NCI-H2196 treated with DMSO at 0.1 percent for 48 hours (cell line): ENCODE results near the gene DIP2A.
"Not testable (repeated sequence)": the region's sequence is repeated elsewhere in the genome, so short reads cannot be mapped to it uniquely, and the experiment has no call there.

Experiments used
- DNase-seq: peaks from one replicate; lab custom pipeline; 2025; ENCODE audit not compliant: unreplicated experiment; lab: John Stamatoyannopoulos, UW

Gene DIP2A

DNA sequence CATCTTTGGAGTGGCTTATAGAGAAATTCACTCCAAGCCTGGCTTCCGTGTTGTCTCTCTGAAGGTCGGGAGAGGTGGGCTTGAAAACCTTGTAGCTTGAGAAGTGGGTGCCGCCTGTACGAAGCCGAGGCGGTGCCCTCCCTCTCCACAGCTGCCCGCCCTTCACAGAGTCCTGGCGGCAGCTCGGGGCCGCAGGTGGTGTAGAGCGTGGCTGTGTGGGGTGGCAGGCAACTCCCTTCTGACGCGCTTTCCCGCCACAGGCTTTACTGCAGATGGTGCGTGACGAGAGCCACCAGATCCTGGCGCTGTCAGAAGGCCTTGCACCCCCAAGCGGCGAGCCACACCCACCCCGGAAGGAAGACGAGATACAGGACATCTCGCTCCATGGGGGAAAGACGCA lies 33.1 kb upstream of the DIP2A start:
- no peak for DNase-seq

- no peak for DNase-seq
Observed at GRCh38 chr21:46426313-46427046, 32.2 kb upstream of the DIP2A start.

DNA sequence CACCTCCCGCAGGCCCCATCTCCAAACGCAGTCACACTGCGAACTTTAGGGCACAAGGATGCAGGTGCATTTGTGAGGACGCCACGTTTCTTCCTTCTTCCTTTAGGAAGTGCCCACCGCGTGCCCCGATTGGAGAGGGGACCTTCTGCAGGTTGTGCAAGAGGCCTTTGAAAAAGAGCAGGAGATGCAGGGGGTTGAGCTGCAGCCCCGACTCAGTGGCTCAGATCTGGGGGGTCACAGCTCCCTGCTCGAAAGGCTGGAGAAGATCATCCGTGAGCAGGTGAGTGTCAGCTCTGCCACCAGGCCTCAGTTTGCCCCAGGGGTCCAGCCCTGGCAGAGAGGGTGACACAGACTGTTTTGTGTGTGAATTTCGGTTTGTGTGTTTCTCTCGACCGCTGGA lies 31.2 kb upstream of the DIP2A start:
- DNase-seq = no peak

DNA sequence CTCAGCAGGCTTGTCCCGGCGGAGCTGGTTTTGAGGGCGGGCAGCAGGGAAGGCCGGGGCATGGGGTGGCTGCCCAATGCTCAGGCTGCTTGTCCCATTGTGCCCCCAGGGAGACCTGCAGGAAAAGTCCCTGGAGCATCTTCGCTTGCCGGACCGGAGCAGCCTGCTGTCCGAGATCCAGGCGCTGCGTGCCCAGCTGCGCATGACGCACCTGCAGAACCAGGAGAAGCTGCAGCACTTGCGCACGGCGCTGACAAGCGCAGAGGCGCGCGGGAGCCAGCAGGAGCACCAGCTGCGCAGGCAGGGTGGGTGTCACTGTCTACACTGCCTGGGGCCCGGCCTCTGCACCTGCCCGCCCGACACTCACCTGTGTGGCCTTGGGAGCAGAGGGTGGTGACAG lies 30.4 kb upstream of the DIP2A start:
- no peak for DNase-seq

DNA sequence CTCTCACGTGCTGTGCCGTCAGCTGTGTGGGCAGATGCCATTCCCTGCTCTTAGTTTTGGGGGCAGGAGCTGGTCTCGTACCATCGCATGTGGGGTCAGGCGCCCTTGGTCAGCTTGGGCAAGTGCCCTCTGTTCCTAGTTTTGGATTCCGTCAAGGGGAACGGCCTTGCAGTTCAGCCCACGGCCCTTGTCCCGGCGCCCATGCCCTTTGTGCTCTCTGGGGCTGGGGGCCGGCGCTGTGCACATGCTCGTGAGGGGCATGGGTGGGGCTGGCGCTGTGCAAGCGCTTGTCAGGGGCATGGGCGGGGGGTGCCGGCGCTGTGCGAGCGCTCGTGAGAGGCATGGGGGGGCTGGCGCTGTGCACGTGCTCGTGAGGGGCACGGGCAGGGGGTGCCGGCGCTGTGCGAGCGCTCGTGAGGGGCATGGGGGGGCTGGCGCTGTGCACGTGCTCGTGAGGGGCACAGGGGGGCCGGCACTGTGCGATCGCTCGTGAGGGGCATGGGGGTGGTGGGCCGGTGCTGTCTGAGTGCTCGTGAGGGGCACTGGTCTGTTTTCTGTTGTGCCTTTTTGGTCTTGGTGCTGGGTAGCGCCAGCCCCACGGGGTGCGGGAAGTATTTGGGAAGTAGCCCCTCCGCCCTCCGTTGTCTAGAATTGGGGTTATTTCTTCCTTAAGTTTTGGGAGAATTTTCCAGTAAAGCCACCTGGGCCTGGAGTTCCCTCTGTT lies 29.5 kb upstream of the DIP2A start:
- DNase-seq = no peak

- no peak for DNase-seq
Observed at GRCh38 chr21:46429754-46430681, 28.7 kb upstream of the DIP2A start.

- DNase-seq = no peak
Observed at GRCh38 chr21:46431448-46431847, 27.2 kb upstream of the DIP2A start.

DNA sequence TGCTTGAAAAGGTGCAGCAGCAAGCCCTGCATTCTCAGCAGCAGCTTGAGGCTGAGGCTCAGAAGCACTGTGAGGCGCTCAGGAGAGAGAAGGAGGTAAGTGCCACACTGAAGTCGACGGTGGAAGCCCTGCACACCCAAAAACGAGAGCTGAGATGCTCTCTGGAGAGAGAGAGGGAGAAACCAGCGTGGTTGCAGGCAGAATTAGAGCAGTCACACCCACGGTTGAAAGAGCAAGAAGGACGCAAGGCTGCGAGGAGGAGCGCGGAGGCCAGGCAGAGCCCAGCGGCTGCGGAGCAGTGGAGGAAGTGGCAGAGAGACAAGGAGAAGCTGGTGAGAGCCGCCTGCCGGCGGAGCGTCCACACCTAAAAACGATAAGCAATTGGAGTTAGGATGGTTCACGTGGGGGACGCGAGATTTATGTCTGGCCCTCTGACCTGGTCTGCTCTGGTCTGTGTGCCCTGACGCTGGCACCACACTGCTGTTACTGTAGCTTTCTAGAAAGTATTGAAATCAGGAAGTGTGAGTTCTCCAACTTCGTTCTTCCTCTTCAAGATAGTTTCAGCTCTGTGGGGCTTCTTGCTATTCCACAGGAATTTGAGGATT lies 26.7 kb upstream of the DIP2A start:
- no peak for DNase-seq

DNA sequence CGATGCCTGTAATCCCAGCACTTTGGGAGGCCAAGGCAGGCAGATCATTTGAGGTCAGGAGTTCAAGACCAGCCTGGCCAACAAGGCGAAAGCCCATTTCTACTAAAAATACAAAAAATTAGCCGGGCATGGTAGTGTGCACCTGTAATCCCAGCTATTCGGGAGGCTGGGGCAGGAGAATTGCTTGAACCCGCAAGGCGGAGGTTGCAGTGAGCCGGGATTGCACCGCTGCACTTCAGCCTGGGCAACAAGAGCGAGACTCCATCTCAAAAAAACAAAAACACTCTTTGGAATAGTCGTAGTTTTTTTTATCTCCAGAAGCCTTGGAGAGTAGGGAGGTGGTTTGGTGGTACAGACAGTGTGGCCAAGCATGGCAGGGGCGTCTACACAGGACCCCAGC lies 25.6 kb upstream of the DIP2A start:
- not testable (repeated sequence) for DNase-seq

DNA sequence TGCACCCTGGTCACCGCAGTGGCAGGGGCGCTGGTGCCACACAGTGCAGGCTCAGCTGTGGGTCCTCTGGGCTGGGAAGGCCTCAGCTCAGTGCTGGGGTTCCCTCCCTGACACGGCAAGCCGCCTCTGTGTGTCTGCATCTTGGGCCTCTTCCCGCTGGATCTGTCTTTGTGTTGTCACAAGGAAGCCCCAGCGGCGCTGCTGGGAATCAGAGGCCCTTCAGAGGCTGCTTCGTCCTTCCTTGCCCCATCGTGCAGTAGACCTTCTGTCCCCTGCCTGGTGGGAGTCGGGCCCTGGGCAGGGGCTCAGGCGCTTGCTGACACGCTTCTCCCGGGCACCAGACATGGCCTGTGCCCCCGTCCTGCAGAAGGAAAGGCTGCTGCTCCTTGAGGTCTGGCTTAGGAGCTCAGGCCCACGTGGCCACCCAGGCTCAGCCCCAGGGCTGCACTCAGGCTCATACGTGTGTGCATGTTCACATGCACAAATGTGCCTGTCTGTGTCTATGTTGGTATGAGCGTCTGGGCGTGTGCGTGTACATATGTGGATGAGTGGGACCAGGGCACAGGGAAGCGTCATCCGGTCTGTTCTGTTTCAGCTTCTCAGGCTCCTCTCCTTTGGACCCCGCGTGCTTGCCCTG lies 24.3 kb upstream of the DIP2A start:
- DNase-seq = no peak

GRCh38 chr21:46435786-46436227 lies 22.9 kb upstream of the DIP2A start:
- DNase-seq = no peak

- DNase-seq = no peak
Observed at GRCh38 chr21:46436621-46437020, 22.1 kb upstream of the DIP2A start.

GRCh38 chr21:46437096-46437498 lies 21.6 kb upstream of the DIP2A start:
- no peak for DNase-seq

GRCh38 chr21:46437511-46437910 lies 21.2 kb upstream of the DIP2A start:
- DNase-seq = no peak

- no peak for DNase-seq
Observed at GRCh38 chr21:46438241-46438640, 20.4 kb upstream of the DIP2A start.

DNA sequence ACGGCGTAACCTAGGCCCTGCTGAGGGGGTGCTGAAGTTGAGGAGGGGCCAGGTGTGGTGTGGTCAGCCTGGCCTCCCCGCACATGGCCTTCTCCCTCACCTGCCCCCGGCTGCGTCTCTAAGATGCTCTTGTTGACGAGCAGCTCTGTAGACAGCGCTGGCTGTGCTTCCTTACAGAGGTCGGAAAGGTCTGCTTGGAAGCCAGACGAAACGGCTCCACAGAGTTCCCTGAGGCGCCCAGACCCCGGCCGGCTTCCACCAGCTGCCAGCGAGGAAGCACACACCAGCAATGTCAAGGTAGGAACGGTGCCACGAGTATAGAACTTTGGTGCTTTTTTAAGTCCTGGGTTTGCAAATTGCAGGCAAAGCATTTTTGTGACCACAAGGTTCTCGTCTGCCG lies 18.8 kb upstream of the DIP2A start:
- no peak for DNase-seq

- no peak for DNase-seq
Observed at GRCh38 chr21:46441331-46441730, 17.4 kb upstream of the DIP2A start.

DNA sequence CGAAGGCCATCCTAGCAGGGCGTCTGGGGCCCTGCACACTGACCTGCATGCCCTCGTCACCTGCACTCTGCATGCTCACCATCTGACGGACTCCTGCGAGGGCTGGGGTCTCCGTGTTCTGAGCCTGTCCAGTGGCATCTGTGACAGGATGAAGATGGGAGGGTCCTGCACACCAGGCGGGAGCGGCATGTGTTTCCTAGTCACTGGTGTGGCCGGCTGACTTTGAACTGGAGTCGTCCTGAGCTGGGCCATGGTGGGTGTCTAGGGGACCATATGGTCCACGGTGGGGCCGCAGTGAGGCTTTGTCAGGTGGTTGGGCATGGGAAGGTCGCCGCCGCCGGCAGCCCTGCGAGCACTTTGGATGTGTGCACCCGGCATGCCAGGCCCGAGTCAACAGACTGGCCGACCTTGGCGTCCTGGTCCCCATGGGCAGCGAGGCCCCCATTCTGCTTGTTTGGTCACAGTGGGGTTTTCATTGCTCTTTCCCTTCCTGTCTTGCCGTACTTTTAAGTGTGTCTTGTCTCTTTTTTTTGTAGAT lies 16.7 kb upstream of the DIP2A start:
- DNase-seq = no peak

DNA sequence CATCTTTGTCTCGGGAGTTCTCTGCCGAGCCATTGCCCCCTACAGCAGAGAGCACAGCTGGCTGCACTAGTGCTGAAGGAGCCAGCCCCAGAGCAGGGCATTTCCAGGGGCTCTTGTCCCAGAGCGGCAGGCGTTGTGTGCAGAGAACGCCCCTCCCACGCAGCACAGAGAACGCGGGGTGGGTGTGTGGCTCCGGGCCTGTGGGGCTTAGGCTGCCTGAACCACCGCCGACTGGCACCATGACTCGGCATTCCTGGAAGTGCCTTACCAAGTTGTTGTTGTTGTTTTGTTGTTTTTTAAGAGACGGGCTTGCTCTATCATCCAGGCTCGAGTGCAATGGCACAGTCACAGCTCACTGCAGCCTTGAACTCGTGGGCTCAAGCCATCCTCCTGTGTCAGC lies 15.8 kb upstream of the DIP2A start:
- no peak for DNase-seq

GRCh38 chr21:46443910-46444309 lies 14.8 kb upstream of the DIP2A start:
- DNase-seq = no peak
